Kidney tubule cell (primary cell): ENCODE results near the gene ZNF532.
"Not testable (repeated sequence)": the region's sequence is repeated elsewhere in the genome, so short reads cannot be mapped to it uniquely, and the experiment has no call there.

ENCODE experiments used
- DNase-seq: peaks from one replicate; pipeline ENCODE4 v3.0.0-alpha.2; 2018; ENCODE audit warnings: low spot score

Gene ZNF532

GRCh38 chr18:58900015-58900649 lies 35.5 kb downstream of the ZNF532 start:
- DNase-seq, result no peak

GRCh38 chr18:58901143-58901542 lies 36.5 kb downstream of the ZNF532 start:
- DNase-seq, result no peak

GRCh38 chr18:58901783-58902182 lies 37.1 kb downstream of the ZNF532 start:
- no peak for DNase-seq

- DNase-seq, result no peak
Observed at GRCh38 chr18:58902961-58903360, 38.3 kb downstream of the ZNF532 start.

GRCh38 chr18:58903533-58903932 lies 38.9 kb downstream of the ZNF532 start:
- DNase-seq, result no peak

- DNase-seq, result no peak
Observed at GRCh38 chr18:58905777-58906428, 41.2 kb downstream of the ZNF532 start.

GRCh38 chr18:58908006-58908405 lies 43.3 kb downstream of the ZNF532 start:
- DNase-seq, result no peak

- no peak for DNase-seq
Observed at GRCh38 chr18:58909521-58909920, 44.8 kb downstream of the ZNF532 start.

- DNase-seq, result no peak
Observed at GRCh38 chr18:58911241-58911640, 46.6 kb downstream of the ZNF532 start.

GRCh38 chr18:58911766-58912165 lies 47.1 kb downstream of the ZNF532 start:
- DNase-seq, result peak; percentile 61

- DNase-seq, result peak; percentile 86
Observed at GRCh38 chr18:58915006-58915799, 50.5 kb downstream of the ZNF532 start.

GRCh38 chr18:58915995-58916394 lies 51.3 kb downstream of the ZNF532 start:
- DNase-seq, result no peak

GRCh38 chr18:58919934-58920333 lies 55.3 kb downstream of the ZNF532 start:
- DNase-seq, result not testable (repeated sequence)

- DNase-seq, result no peak
Observed at GRCh38 chr18:58922995-58923394, 58.3 kb downstream of the ZNF532 start.

- no peak for DNase-seq
Observed at GRCh38 chr18:58924473-58924872, 59.8 kb downstream of the ZNF532 start.

GRCh38 chr18:58927659-58928058 lies 63.0 kb downstream of the ZNF532 start:
- no peak for DNase-seq

- DNase-seq, result no peak
Observed at GRCh38 chr18:58928386-58928785, 63.7 kb downstream of the ZNF532 start.

GRCh38 chr18:58929206-58929605 lies 64.5 kb downstream of the ZNF532 start:
- no peak for DNase-seq

- DNase-seq, result no peak
Observed at GRCh38 chr18:58934356-58934755, 69.7 kb downstream of the ZNF532 start.

- no peak for DNase-seq
Observed at GRCh38 chr18:58934933-58935577, 70.4 kb downstream of the ZNF532 start.

GRCh38 chr18:58937071-58937886 lies 72.6 kb downstream of the ZNF532 start:
- DNase-seq, result peak; percentile 53

GRCh38 chr18:58937887-58938267 lies 73.2 kb downstream of the ZNF532 start:
- no peak for DNase-seq
